GM21390 (cell line): ENCODE measurements around the gene PYGM.
"Not testable (repeated sequence)": the region's sequence is repeated elsewhere in the genome, so short reads cannot be mapped to it uniquely, and the experiment has no call there.

Experiments
- ATAC-seq: cut with Tn5 transposase; IDR thresholded peaks from one replicate; pipeline ENCODE4 v1.9.1; 2021; ENCODE audit not compliant: unreplicated experiment

The PYGM gene

DNA sequence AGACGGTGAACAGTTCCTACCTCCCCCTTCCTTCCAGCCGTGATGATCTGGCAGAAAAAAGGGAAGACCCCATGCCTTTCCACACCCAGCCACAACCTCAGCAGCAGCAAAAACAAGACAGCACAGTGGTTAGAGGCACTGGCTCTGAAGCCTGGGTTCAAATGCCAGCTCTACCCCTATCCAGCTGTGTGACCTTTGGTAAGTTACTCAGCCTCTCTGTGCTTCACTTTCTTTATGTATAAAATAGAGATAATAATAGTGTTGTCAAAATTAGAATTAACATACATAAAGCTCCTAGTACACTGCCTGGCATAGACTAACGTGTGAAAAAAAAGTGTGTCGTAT is 41.0 kb downstream of the PYGM start:
- ATAC-seq = no peak

DNA sequence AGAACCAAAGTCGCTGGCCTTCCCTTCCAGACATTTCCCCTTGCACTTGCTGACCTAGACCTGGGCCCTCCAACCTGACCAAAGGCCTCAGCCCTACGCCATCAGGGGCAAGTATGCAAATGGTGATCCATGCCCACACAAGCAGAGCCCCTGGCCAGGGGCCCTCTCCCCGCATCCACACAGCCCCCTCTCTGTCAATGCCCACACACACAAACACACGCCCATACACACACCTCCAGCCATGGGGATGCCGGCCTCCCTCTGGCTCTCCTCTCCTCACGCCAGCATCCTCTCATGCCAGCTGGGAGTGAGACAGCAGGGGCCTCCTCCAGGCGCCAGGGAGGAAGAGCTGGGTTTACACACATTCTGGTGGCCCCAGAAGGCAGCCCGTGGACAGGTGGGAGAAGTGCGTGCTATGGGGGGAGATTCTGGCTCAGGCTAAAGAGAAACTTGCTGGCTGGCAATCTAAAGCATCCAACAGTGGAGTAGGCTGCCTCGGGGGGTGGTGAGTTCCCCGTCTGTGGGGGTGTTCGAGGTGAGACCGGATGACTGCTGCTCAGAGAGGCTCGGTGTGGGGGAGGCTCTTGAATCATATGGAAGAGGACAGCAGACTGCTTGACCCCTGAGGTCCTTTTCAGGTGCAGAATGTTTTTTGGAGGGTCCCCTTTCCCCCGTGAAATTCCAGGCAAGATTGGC is 41.5 kb downstream of the PYGM start:
- ATAC-seq = no peak

DNA sequence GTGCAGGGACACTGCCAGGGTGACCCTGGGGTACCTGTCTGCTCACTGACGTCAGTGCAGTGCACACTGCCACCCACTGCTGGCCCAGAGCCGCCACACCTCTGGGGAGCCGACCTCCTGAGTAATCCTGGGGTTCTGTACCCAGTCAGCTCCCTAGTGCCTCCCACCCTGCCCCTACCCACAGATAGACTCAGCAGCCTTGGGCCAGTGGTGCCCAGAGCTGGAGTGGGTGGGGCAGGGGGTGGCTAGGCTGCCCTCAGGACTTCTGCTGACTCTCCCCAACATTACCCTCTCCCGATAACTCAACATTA is 42.6 kb downstream of the PYGM start:
- no peak for ATAC-seq

DNA sequence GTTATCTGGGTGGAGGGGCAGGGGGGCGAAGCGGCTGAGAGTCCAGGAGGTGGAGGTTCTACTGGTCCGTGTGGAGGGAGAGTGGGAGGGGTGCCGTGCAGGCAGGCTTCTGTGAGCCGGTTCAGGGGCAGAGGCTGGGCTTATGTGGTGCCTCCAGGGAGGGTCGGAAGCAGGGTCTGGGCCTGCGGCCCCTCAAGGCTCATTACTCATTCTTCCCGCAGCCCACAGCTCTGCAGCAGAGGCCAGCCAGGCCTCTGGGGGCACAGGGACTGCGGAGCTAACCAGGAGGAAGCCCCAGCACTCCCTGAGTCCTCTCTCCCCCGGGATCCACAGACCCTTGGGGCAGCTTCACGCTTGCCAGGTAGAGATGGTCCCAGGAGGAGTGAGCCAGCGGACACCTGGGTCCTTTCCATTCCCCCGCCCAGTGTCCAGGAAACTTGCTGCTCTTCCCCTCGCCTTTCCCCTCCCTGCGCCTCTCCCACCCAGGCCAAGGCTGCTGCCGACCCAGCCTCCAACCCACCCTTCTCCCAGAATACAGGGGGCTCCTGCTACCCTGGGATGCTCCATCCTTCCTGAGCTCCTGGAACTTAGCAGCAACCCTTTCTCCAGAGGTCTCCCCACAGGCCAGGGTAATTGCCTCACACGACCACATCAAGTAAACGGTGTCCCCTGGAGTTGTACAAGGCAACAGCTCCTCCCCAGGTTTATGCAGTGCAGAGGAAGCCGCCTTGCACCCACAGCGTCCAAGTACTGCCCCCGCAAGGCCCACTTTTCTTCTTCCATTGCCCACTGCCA is 43.1 kb downstream of the PYGM start:
- no peak for ATAC-seq

DNA sequence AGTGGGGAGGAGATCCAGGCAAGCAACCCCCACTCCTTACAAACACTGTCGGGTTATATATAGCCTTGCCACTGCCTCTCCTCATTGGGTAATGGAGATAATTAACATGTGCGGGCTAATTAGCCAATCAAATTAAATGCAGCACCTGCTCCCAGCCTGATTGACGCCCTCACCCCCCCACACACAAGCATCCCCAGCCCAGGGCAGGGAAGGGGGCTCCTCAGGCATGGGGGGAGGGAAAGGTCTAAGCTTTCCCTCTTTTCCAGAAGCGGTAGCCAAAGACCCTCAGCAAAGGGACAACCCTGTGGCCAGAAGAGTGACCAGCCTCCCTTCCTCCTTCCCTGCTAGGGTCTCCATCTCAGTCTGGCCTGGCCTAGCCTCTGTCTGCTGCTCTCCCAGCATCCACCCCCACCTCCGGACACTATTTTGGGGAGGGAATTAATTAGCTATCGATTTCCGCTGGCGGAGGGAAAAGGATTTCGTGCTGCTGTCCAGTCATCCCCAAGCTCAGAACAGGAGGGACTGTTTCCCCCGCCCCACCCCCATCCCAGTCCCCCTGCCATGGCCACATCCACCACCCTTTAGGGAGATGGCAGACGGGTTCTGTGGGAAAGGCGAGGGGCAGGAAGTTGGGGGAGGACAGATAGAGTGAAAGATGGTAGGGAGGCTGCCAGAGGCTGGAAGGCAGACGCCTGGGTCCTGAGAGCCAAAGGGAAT is 43.9 kb downstream of the PYGM start:
- ATAC-seq = no peak

DNA sequence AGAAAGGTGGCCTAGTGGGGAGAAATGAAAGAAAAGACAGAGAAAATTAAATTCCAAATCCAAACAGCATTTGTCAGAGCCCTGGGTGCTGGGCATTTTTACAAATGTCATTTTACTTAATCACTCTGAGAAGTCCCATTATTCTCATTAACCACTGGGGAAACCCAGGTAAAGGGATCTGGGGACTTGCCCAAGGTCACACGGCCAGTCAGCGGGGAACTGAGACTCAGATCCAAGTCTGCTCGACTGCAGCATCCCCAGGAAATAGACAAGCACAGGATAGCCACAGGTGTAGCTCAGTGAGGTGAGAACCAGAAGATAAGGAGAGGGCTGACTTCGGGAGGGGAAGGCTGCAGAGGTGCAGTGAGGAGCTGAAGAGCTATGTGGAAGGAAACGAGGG is 44.7 kb downstream of the PYGM start:
- no peak for ATAC-seq

DNA sequence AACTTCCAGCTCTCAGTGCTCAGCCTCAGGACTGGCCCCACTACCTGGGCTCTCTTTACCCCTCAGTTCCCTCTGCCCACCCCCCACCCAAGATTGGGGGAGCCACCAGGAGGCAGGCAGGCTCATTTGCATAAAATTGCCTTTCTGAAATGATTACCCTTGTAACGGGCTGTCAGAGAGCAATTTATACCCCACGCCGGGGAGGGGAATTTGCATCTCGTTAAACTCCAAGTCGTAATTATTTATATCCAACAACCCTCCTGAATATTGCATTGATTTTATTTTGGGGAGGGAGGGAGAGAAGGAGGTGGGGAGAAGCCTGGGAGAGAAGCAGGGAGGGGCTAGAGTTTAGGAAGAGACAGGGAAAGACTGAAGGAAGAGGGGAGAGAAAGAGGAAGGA is 45.1 kb downstream of the PYGM start:
- ATAC-seq = no peak

DNA sequence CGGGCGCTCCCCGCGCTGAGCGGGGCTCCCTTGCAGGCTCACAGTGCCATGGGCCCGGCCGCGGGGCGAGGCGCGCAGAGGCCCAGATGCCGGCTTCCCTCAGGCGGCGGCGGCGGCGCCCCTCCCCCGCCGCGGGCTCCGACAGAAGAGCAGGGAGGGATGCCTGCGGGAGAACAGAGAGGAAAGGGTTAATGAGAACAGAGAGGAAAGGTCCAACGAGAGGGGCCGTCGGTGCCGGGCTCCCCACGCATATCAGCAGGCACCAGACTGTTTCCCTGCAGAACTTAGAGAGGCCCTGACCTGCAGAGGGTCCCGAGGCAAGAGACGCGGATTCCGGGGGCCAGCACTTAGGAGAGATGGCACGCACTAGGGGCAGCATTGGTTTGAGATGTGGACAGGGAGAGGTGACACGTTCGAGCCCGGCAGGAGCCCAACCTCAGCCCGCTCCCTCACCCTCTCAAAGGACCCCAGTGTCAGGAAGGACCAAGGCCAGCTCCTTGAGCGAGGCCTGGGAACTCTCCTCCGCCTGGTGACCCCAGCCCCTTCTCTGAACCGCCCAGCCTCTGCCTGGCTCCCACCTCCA is 45.9 kb downstream of the PYGM start:
- no peak for ATAC-seq

DNA sequence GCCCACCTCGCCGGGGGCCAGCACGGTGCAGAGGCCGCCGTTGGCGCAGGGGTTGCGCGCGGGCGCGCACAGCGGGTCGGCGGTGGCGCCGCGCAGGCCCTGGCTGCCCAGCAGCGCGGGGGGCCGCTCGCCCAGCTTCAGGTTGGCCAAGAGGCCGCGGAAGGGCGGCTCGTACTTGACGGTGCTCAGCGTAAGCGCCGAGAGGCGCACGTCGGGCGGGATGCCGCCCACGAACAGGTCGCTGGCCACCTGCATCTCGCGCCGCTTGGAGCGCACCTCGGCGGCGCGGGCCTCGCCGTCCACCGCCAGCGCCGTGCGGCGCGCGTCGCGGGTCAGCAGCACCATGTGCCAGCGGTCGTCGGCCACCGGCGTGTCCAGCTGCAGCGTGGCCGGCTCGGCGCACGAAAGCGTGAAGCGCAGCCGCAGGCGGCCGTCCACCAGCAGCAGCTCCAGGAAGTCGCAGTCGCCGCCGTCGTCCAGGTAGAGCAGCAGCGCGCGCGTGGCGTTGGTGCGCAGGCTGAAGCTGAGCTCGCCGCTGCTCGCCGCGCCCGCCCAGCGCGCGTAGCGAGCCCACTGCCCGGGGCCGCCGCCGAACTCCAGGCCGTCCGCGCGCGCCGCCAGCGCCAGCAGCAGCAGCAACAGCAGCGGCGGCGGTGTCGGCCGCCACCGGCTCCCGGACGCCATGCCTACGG is 46.6 kb downstream of the PYGM start:
- no peak for ATAC-seq

DNA sequence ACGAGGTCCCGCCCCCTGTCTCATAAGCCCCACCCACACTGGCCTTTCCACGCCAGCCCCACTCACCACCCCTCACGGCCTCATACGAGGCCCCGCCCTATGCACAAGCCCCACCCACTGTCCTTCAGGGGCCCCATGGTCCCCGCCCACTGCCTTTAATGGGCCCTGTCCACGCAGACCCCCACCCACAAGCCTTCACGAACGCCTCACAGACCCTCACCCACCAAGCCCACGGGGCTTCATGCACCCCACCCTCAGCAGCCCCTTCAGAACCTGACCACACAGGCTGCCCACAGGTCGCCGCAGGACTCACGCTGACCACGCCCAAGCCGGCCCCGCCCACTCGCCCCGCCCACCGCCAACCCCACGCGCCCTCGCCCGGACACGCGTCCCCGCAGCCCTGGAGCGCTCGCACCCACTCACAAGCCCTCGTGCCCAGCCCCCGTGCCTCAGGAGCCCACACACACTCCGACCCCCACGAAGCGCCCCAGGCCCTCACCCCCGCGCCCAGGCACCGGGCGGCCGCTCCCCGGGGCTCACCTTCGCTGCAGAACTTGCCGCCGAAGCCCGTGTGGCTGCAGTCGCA is 47.3 kb downstream of the PYGM start:
- no peak for ATAC-seq

DNA sequence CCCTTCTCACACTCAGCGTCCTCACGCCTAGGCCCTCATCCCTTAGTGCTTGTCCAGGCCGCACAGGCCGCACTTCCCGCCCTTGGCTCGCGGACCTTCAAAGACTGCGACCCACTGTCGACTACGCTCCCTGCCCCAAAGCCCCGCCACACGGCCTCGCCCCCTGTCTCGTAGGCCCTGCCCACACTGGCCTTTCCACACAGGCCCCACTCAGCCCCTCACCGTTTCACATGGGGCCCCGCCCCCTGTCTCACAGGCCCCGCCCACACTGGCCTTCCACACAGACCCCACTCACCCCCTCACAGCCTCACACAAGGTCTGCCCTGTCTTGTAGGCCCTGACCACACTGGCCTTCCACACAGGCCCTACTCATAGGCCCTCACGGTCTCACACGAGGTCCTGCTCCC is 47.8 kb downstream of the PYGM start:
- ATAC-seq = no peak

DNA sequence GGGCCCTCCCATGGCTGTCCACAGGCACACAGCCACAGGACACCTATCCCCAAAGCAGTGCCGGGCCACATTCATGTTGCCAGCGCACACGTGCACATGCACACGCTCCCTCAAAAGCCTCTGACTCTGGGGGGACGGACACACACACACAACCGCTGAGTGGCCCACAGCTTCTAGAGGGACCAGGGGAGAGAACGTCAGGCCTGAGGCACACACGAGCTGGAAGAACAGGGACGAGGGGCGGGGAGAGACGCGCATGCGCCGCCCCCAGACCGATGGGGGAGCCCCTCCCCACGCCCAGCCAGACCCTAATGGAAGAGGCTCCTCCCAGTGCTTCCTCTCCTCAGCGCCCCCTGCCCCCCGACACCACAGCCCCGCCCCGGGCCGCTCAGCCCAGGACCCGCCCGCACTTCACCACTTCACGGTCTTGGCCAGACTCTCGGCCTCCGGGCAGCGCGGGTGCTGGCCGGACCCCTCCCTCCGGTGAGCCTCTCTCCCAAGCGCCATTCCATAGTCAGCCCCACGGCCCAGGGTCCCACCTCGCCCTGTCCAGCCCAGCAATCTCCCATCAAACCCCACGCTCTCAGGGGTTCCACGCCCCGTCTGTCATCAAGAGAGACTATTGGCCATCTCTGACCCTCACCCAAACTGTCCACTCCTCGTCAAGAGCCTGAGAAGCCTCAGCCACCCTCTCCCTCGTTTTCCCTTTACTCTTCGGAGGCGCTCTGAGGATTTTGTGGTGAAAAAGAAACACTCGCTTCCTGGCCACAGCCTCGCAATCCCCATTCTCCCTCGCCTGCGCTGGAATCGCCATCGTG is 48.4 kb downstream of the PYGM start:
- no peak for ATAC-seq

DNA sequence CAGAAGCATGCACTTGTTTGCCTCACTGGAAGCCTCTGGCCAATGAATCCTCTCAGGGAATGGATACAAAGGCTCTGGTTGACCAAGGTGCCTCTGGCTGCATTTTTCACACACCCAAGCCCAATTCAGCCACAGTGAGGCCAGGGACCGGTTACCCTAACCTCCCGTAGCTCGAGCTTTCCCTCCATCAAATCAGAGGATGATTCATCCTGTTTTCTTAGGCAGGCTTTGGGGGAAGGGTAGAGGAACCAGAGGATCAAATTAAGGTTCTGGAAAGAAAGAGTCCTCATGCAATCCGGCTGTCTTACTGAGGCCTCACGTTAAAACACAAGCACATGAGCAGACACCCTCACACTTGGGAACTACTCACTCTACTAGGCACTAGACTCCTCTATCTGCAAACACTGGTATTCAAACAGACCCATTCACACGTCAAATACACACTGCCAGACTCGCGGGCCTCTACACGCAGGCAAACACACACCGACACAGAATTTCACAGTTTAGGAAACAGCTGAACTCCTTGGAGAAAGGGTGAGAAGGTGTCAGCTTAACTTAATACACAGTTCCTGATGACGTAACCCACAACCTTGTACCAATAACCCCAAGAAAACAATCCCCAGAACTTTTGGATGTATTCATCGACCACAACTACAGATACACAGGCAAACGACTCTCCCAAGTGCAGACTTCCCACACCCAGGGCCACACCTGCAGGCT is 49.2 kb downstream of the PYGM start:
- ATAC-seq = no peak

DNA sequence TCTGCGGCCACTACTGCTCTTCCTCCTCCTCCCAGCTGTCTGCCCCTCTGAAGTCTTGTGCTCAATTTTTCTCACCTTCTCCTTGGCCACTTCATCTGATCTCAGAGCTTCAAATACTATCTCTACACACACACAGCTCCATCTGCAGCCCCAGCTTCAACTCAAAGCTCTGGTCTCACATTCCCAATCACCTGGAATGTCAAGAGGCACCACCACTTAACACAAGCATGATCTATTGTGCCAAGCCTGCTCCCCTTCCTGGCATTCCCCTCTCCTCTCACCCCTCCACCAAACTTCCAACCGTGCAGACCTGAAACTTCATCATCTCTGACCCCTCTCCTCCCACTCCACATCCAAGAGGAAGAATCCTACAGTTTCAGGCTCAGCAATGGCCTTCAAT is 54.3 kb downstream of the PYGM start:
- no peak for ATAC-seq

DNA sequence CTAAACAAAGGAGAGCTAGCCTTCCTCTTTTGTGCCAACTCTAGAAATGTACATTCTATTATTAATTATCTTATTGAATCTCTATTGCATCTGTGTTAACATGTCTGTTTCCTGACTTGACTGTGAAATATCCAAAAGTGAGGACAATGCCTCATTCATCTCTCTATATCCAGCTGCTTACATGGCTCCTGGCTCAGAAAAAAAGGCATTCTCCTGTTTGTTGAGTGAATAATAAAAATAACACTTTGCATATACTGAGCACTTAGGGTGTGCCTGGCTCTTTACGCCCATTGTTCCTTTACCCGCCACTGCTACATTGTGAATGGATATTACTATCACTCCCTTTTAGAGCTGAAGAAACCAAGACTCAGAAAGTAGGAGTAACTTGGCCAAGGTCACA is 56.7 kb downstream of the PYGM start:
- no peak for ATAC-seq

DNA sequence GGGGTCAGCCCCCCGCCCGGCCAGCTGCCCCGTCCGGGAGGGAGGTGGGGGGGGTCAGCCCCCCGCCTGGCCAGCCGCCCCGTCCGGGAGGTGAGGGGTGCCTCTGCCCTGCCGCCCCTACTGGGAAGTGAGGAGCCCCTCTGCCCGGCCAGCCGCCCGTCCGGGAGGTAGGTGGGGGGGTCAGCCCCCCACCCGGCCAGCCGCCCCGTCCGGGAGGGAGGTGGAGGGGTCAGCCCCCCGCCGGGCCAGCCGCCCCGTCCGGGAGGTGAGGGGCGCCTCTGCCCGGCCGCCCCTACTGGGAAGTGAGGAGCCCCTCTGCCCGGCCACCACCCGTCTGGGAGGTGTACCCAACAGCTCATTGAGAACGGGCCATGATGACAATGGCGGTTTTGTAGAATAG is 57.8 kb downstream of the PYGM start:
- not testable (repeated sequence) for ATAC-seq

DNA sequence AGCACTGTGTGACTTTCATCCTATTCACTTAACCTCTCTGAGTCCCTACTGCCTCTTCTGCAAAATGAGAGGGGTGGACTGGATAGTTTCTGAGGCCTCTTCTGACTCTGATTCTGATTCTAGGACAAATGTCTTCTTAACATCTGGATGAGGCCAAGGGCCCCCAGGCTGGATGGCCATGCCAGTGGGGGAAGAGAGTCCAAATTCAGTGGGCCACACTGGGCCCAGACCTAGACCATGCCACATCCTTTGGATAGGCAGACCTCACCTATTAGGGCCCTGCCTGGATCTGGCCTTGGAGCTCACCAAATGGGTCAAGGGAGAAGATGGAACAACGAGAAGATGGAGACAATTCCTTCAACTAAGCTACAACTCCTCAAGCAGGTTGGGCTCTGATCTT is 61.3 kb downstream of the PYGM start:
- ATAC-seq = no peak

DNA sequence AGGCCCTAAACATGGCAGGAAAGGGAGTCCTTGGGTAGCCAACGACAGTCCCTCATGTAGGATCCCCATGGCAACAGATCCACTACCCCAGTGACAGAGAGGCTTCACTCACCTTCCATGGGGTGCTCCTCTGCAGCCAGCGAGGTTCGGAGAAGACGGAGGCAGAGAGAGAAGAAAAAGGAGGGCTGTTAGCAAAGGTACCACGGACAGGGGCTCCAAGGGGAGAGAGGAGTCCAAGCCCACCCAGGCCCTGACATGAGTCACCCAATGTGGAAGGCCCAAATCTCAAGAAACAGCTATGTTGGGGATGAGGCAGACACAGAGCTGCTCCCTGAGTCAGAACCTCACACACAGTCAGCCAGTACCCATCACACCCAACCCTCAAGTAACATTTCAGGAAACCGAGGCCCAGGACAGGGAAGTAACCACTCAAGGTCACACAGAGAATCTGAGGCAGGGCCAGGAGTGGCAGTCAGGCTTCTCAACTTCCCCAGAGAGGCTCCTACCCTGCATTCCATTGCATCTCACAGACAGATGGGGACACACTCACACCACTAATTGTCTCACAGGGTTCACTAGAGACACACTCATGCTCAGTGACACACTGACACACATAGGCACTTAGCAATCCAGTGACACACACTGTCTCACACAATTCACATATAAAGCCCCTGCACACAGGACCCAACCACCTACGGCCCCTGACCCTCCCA is 62.0 kb downstream of the PYGM start:
- no peak for ATAC-seq
